ENCODE results near the gene EIF4E3.

- TF ChIP-seq EZH2 (IDR thresholded peaks at IDR 0.05) (peak; percentile 52), CTCF (IDR thresholded peaks at IDR 0.05) (no peak), EZH2phosphoT487 (IDR thresholded peaks at IDR 0.05) (peak; percentile 37)
Measured at GRCh38 chr3:71752831-71753700, 27.9 kb upstream of the EIF4E3 start.
